ENCODE results near the gene PLPP4.

DNA sequence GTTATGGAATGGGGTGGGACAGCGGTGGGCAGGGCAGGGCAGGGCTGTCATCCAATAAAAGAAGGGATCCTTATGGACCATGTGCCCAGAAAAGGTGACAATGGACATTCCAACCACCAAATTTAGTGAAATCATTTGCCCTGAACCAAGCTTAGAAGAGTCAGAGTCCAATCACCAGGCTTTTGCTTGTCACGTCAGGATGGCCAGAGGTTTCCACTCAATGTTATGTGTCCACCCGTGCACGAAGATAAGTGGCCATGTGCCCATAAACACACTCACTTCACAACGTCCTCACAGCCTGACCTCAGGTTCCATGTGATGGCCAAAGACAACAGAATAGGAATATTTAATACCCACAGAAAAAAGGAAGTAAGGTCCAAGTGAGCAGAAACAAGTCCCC lies 36.6 kb upstream of the PLPP4 start:
- TF ChIP-seq, protein P1, sequence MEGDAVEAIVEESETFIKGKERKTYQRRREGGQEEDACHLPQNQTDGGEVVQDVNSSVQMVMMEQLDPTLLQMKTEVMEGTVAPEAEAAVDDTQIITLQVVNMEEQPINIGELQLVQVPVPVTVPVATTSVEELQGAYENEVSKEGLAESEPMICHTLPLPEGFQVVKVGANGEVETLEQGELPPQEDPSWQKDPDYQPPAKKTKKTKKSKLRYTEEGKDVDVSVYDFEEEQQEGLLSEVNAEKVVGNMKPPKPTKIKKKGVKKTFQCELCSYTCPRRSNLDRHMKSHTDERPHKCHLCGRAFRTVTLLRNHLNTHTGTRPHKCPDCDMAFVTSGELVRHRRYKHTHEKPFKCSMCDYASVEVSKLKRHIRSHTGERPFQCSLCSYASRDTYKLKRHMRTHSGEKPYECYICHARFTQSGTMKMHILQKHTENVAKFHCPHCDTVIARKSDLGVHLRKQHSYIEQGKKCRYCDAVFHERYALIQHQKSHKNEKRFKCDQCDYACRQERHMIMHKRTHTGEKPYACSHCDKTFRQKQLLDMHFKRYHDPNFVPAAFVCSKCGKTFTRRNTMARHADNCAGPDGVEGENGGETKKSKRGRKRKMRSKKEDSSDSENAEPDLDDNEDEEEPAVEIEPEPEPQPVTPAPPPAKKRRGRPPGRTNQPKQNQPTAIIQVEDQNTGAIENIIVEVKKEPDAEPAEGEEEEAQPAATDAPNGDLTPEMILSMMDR (IDR thresholded peaks at IDR 0.05): no peak
- TF ChIP-seq POLR2A (IDR thresholded peaks at IDR 0.05): no peak

Data from upper lobe of left lung (tissue), 4 donors.